GM12891 (cell line): ENCODE results near the gene EDC3.

ENCODE experiments used
- POLR2A ChIP-seq: IDR thresholded peaks from 2 replicates; pipeline ENCODE4 v1.6.1; 2011; ENCODE audit warnings: low read depth, low read length, control low read depth
- POLR2AphosphoS5 ChIP-seq: IDR thresholded peaks from 2 replicates; pipeline ENCODE4 v1.6.1; 2011; ENCODE audit warnings: low read depth, low read length, control low read depth

DNA sequence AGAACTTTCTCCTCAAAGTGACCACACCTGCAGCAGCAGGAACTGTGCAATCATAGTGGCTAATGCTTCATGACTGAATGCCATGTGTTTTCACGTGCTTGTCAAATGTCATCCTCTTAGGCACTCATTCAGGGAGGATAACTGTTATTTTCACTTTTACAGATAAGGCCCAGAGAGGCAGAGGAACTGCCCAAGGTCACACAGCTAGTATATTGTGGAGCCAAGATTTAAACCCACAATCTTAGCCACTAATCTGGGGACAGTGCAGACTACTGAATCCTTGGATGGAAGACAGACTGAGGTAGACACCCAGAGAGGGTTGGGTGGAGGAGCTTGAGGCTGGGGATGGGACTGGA lies 90.1 kb downstream of the EDC3 start:
- no peak for TF ChIP-seq POLR2A
- no peak for TF ChIP-seq POLR2AphosphoS5
